ENCODE data around the gene AMPH.

GRCh38 chr7:38476764-38477163 is 154.4 kb downstream of the AMPH start:
- TF ChIP-seq POLR2AphosphoS5 (IDR thresholded peaks at IDR 0.05; ENCODE audit: low read depth, low read length): no peak
- no peak for TF ChIP-seq POLR2A (IDR thresholded peaks at IDR 0.05; ENCODE audit: low read depth, low read length)

Data from GM12892 (cell line).